H1 (cell line): ENCODE measurements around the gene NOTCH2.
"Not testable (repeated sequence)": the region's sequence is repeated elsewhere in the genome, so short reads cannot be mapped to it uniquely, and the experiment has no call there.

Experiments used
- ATF3 ChIP-seq: IDR thresholded peaks from 2 replicates; pipeline ENCODE4 v1.6.1; 2011; ENCODE audit warnings: low read depth, mild to moderate bottlenecking, low read length; ENCODE audit not compliant: insufficient read depth
- POLR2AphosphoS5 ChIP-seq: IDR thresholded peaks from 2 replicates; pipeline ENCODE4 v1.6.1; 2011; ENCODE audit warnings: low read depth, low read length
- TAF1 ChIP-seq: IDR thresholded peaks from 2 replicates; pipeline ENCODE4 v1.6.1; 2011; ENCODE audit warnings: mild to moderate bottlenecking, low read depth, low read length
- ZNF274 ChIP-seq: IDR thresholded peaks from 2 replicates; pipeline ENCODE4 v1.7.0; 2012; ENCODE audit warnings: low read length, borderline replicate concordance; ENCODE audit errors: extremely low read depth

- not testable (repeated sequence) for TF ChIP-seq POLR2AphosphoS5, ZNF274, TAF1, ATF3
These were observed 73.5 kb downstream of the NOTCH2 start for GRCh38 chr1:119995975-119996374.
